HepG2 (cell line): ENCODE results near the gene EVA1A. TPM values are rescaled to one million over a fixed set of nuclear protein-coding genes. Genes with fewer than 3 reads are reported as not detected.

Experiments used
- ATAD3A ChIP-seq: sonication (generic); formaldehyde crosslinking; IDR thresholded peaks from 2 replicates; pipeline ENCODE4 v1.4.0; 2020; ENCODE audit warnings: missing genetic modification reagents
- FOXK2 ChIP-seq: fragments of 450-650 bp; IDR thresholded peaks from 2 replicates; pipeline ENCODE4 v1.6.1; 2016
- FOXO1 ChIP-seq: sonication (generic); formaldehyde crosslinking; IDR thresholded peaks from 2 replicates; pipeline ENCODE4 v1.4.0; 2020; ENCODE audit warnings: missing genetic modification reagents
- HNF4G ChIP-seq, 2 experiments: sonication (generic) in 1 of 2; formaldehyde crosslinking in 1 of 2; IDR thresholded peaks; 2 replicates each; pipeline versions ENCODE4 v1.4.0 to v1.6.1; 2011 to 2020; ENCODE audit warnings: borderline replicate concordance in 2 of 2, low read depth in 2 of 2, mild to moderate bottlenecking in 2 of 2, low read length in 1 of 2, missing genetic modification reagents in 1 of 2, moderate library complexity in 1 of 2
- HNRNPL ChIP-seq: fragments of 200-400 bp; formaldehyde crosslinking; IDR thresholded peaks from 2 replicates; pipeline ENCODE4 v1.6.1; 2017; ENCODE audit warnings: mild to moderate bottlenecking, low read depth, low read length
- KAT8 ChIP-seq: IDR thresholded peaks from 2 replicates; pipeline ENCODE4 v1.6.1; 2016; ENCODE audit warnings: missing genetic modification reagents, missing compliant biosample characterization
- KLF9 ChIP-seq: IDR thresholded peaks from 2 replicates; pipeline ENCODE4 v1.6.1; 2016; ENCODE audit warnings: low read depth
- MBNL3 ChIP-seq: fragments of 250-450 bp; sonication (Bioruptor Pico); conservative IDR thresholded peaks from 2 replicates; pipeline ENCODE4 v1.8.0; 2022; ENCODE audit warnings: mild to moderate bottlenecking, inconsistent platforms
- SNAPC4 ChIP-seq: sonication (generic); formaldehyde crosslinking; IDR thresholded peaks from 2 replicates; pipeline ENCODE4 v1.4.0; 2020; ENCODE audit warnings: mild to moderate bottlenecking, missing genetic modification reagents
- ZIK1 ChIP-seq: sonication (generic); formaldehyde crosslinking; IDR thresholded peaks from 2 replicates; pipeline ENCODE4 v1.5.0; 2020; ENCODE audit warnings: mild to moderate bottlenecking, low read depth, missing genetic modification reagents, borderline replicate concordance
- ZNF503 ChIP-seq: sonication (generic); formaldehyde crosslinking; IDR thresholded peaks from 2 replicates; pipeline ENCODE4 v1.4.0; 2020; ENCODE audit warnings: missing genetic modification reagents
- ZNF549 ChIP-seq: sonication (generic); formaldehyde crosslinking; IDR thresholded peaks from 2 replicates; pipeline ENCODE4 v1.5.0; 2020; ENCODE audit warnings: missing genetic modification reagents
- ZNF598 ChIP-seq: sonication (generic); formaldehyde crosslinking; IDR thresholded peaks from 2 replicates; pipeline ENCODE4 v1.5.1; 2020; ENCODE audit warnings: mild to moderate bottlenecking, missing genetic modification reagents, borderline replicate concordance
- ZNF652 ChIP-seq: IDR thresholded peaks from 2 replicates; pipeline ENCODE4 v1.6.1; 2016; ENCODE audit warnings: low read depth, borderline replicate concordance
- ZNF780A ChIP-seq: sonication (generic); formaldehyde crosslinking; IDR thresholded peaks from 2 replicates; pipeline ENCODE4 v1.8.0; 2022; ENCODE audit warnings: mild to moderate bottlenecking, missing genetic modification reagents, moderate library complexity
- polyA plus RNA-seq, 8 experiments: library from polyadenylated mRNA; depleted of rRNA in 3 of 8; stranded (reverse) in 7 of 8; unstranded in 1 of 8; fragments of >200 nt; fragmentation: Illumina TruSeq in 4 of 8; extraction: Trizol in 4 of 8; gene quantifications; 2 replicates each; pipeline versions ENCODE4 v1.2.1 to v1.2.3, GENCODE V29; 2011 to 2016; ENCODE audit warnings: low read depth in 4 of 8, missing spikeins in 1 of 8, mixed read lengths in 1 of 8; ENCODE audit not compliant: insufficient read depth in 1 of 8
- total RNA-seq, 5 experiments: library from RNA; depleted of rRNA; stranded (reverse); fragments of >200 nt; fragmentation: Illumina TruSeq; extraction: Trizol; gene quantifications; 2 replicates each; pipeline ENCODE4 v1.2.3, GENCODE V29; 2016; ENCODE audit warnings: low read depth in 1 of 5
- TF ChIP-seq, protein P1 (sequence below): sonication (generic); formaldehyde crosslinking; IDR thresholded peaks from 2 replicates; pipeline ENCODE4 v1.5.1; 2020; ENCODE audit warnings: mild to moderate bottlenecking, missing genetic modification reagents, borderline replicate concordance

EVA1A gene
- total and polyA plus RNA-seq, 2 of the 13 experiments (the other 11 are each of a cell fraction or from before 2014, with no cell fraction given), result 57.5 to 57.8 TPM

GRCh38 chr2:75570948-75571729 is 10.4 kb upstream of the EVA1A start (continued):
- TF ChIP-seq SNAPC4 (CRISPR knock-in tag), result no peak; the same call in none of the 2 replicates
- TF ChIP-seq ZNF598 (CRISPR knock-in tag), result peak; percentile 90; the same call in 1 of the 2 replicates
- 0 out of 2 replicates have a peak, but pooled peaks have one; percentile 10 for TF ChIP-seq KLF9 (CRISPR knock-in tag)
- TF ChIP-seq FOXO1 (CRISPR knock-in tag), result peak; percentile 71; the same call in 1 of the 2 replicates
- TF ChIP-seq FOXK2, result 0 out of 2 replicates have a peak, but pooled peaks have one; percentile 28
- TF ChIP-seq ZNF503 (CRISPR knock-in tag), result peak; percentile 82
- no peak for TF ChIP-seq MBNL3
- TF ChIP-seq ZNF780A, result no peak
- no peak for TF ChIP-seq ATAD3A
- TF ChIP-seq HNF4G (IDR thresholded peaks at IDR 0.05; ENCODE audit: borderline replicate concordance, low read depth, low read length), result peak; percentile 71
- TF ChIP-seq HNF4G (CRISPR knock-in tag; IDR thresholded peaks at IDR 0.05; ENCODE audit: borderline replicate concordance, low read depth), result no peak; the same call in 1 of the 2 replicates
- TF ChIP-seq KAT8 (CRISPR knock-in tag), result peak; percentile 41
- TF ChIP-seq HNRNPL, result 0 out of 2 replicates have a peak, but pooled peaks have one; percentile 33
- no peak for TF ChIP-seq ZNF549 (CRISPR knock-in tag)
- TF ChIP-seq ZNF652 (CRISPR knock-in tag), result peak; percentile 66; the same call in 1 of the 2 replicates
- peak; percentile 26; the same call in 1 of the 2 replicates for TF ChIP-seq ZIK1
- TF ChIP-seq, protein P1, sequence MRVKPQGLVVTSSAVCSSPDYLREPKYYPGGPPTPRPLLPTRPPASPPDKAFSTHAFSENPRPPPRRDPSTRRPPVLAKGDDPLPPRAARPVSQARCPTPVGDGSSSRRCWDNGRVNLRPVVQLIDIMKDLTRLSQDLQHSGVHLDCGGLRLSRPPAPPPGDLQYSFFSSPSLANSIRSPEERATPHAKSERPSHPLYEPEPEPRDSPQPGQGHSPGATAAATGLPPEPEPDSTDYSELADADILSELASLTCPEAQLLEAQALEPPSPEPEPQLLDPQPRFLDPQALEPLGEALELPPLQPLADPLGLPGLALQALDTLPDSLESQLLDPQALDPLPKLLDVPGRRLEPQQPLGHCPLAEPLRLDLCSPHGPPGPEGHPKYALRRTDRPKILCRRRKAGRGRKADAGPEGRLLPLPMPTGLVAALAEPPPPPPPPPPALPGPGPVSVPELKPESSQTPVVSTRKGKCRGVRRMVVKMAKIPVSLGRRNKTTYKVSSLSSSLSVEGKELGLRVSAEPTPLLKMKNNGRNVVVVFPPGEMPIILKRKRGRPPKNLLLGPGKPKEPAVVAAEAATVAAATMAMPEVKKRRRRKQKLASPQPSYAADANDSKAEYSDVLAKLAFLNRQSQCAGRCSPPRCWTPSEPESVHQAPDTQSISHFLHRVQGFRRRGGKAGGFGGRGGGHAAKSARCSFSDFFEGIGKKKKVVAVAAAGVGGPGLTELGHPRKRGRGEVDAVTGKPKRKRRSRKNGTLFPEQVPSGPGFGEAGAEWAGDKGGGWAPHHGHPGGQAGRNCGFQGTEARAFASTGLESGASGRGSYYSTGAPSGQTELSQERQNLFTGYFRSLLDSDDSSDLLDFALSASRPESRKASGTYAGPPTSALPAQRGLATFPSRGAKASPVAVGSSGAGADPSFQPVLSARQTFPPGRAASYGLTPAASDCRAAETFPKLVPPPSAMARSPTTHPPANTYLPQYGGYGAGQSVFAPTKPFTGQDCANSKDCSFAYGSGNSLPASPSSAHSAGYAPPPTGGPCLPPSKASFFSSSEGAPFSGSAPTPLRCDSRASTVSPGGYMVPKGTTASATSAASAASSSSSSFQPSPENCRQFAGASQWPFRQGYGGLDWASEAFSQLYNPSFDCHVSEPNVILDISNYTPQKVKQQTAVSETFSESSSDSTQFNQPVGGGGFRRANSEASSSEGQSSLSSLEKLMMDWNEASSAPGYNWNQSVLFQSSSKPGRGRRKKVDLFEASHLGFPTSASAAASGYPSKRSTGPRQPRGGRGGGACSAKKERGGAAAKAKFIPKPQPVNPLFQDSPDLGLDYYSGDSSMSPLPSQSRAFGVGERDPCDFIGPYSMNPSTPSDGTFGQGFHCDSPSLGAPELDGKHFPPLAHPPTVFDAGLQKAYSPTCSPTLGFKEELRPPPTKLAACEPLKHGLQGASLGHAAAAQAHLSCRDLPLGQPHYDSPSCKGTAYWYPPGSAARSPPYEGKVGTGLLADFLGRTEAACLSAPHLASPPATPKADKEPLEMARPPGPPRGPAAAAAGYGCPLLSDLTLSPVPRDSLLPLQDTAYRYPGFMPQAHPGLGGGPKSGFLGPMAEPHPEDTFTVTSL (CRISPR knock-in tag), result peak; percentile 92
